VCaP (cell line): ENCODE results near the gene LEO1.
A peak's percentile ranks its signal among the peaks of the same experiment; 100 is the strongest.

Source experiments
- H3K27ac ChIP-seq: fragments of 450-650 bp; 2 replicates; pipeline ENCODE4 v1.5.1; 2017
- TF ChIP-seq, protein P1 (sequence below): fragments of 450-650 bp; conservative IDR thresholded peaks from 2 replicates; pipeline ENCODE4 v1.5.1; 2017; ENCODE audit warnings: mild to moderate bottlenecking, moderate library complexity

Gene LEO1

GRCh38 chr15:51924156-51925068 lies 47.2 kb downstream of the LEO1 start:
- TF ChIP-seq, protein P1, sequence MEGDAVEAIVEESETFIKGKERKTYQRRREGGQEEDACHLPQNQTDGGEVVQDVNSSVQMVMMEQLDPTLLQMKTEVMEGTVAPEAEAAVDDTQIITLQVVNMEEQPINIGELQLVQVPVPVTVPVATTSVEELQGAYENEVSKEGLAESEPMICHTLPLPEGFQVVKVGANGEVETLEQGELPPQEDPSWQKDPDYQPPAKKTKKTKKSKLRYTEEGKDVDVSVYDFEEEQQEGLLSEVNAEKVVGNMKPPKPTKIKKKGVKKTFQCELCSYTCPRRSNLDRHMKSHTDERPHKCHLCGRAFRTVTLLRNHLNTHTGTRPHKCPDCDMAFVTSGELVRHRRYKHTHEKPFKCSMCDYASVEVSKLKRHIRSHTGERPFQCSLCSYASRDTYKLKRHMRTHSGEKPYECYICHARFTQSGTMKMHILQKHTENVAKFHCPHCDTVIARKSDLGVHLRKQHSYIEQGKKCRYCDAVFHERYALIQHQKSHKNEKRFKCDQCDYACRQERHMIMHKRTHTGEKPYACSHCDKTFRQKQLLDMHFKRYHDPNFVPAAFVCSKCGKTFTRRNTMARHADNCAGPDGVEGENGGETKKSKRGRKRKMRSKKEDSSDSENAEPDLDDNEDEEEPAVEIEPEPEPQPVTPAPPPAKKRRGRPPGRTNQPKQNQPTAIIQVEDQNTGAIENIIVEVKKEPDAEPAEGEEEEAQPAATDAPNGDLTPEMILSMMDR = no peak
- peak overlapping the region; percentile 86 for H3K27ac ChIP-seq

GRCh38 chr15:51917493-51917892 lies 54.1 kb downstream of the LEO1 start:
- TF ChIP-seq, protein P1 = no peak; the same call in 1 of the 2 replicates
- no peak overlapping the region for H3K27ac ChIP-seq

DNA sequence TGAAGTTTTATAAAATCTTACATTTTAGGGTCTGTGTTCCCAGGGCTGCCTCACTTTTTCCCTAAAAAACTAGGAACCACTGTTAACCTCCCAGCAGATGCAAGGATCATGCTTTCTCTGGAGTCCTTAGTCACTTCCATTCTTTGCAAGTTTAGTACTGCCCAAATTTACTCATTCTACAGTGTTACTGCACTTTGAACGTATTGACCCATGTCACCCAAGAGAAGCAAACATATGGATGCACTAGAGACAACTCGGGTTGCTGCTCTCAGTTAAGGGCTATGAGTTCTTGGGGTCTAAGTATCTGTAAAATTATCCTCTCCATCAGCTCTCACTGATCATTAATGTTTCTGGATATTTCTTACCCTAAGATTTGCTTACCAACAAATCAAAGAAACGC lies 59.0 kb downstream of the LEO1 start:
- TF ChIP-seq, protein P1 = no peak

DNA sequence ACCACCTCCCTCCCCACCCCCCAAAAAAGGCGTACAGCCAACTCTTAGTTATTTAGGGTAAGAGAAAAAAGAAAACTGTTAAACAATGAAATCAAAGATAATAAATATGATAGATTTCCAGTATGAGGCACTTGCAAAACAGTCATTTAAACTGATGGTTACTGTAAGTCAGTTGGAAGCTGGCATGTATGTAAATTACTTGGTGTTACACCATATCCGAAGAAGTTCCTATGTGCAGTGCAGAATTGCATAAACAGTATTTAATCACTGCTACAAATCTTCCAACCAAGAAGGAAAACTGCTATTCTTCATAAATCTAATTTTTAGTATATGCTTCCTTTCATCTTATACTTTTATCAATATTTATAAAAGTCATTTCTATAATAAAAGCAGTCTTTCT lies 62.0 kb downstream of the LEO1 start:
- TF ChIP-seq, protein P1 = no peak
- no peak overlapping the region for H3K27ac ChIP-seq

More for the DNA sequence above, 59.0 kb downstream of the LEO1 start:
- H3K27ac ChIP-seq = no peak overlapping the region

DNA sequence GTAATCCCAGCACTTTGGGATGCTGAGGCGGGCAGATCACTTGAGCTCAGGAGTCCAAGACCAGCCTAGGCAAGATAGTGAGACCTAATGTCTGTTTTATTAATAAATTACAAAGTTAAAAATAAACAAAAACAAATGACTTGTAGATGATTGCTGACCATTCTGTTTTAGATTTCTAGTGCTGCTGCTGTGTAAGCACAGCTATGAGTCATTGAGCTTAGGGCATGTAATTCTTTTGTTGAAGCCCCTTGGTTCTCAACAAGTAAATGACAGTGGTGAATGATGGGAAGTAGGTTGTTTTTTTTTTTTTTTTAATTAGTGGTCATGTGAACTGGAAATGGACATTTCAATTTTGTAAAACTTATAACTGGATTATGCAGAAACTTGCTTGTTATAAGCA lies 63.3 kb downstream of the LEO1 start:
- peak overlapping the region; percentile 50 for H3K27ac ChIP-seq
- TF ChIP-seq, protein P1 = no peak

GRCh38 chr15:51907136-51907862 lies 64.3 kb downstream of the LEO1 start:
- peak overlapping the region; percentile 50 for H3K27ac ChIP-seq
- TF ChIP-seq, protein P1 = peak; percentile 54

DNA sequence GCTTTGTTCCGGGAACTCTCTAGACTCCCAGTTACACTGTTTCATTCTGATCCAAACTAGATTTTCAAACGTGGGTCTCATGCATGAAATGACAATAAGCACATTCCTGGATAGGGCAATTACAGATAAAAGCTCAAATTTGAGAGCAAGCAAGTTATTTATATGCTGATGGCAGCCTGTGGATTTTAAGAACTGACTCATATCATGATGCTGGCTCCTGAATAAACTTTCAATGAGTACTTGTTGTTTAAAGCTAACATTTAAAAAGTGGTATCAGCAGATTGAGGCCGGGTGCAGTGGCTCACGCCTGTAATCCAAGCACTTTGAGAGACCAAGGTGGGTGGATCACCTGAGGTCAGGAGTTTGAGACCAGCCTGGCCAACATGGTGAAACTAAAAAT lies 66.6 kb downstream of the LEO1 start:
- TF ChIP-seq, protein P1 = no peak
- no peak overlapping the region for H3K27ac ChIP-seq
